WERI-Rb-1 (cell line): Measurements from ENCODE around the gene ACTRT3.

ENCODE experiments used
- DNase-seq: peaks from one replicate; pipeline ENCODE4 v3.0.0-alpha.2; 2020
- H3K27ac ChIP-seq: fragments of 250-450 bp; sonication (Bioruptor Pico); 2 replicates; pipeline ENCODE4 v1.5.1; 2020; ENCODE audit warnings: mild to moderate bottlenecking, moderate library complexity
- H3K27me3 ChIP-seq: fragments of 250-450 bp; sonication (Bioruptor Pico); 2 replicates; pipeline ENCODE4 v1.5.1; 2021; ENCODE audit warnings: mild to moderate bottlenecking, low read depth, moderate library complexity; ENCODE audit not compliant: insufficient read depth, severe bottlenecking
- H3K36me3 ChIP-seq: fragments of 250-450 bp; sonication (Bioruptor Pico); 2 replicates; pipeline ENCODE4 v1.5.1; 2020; ENCODE audit warnings: mild to moderate bottlenecking, moderate library complexity
- H3K4me3 ChIP-seq: 2 replicates; pipeline ENCODE4 v1.5.1; 2011; ENCODE audit warnings: low read depth, mild to moderate bottlenecking, control low read depth, low read length
- H3K9me3 ChIP-seq: fragments of 250-450 bp; sonication (Bioruptor Pico); 2 replicates; pipeline ENCODE4 v1.5.1; 2021; ENCODE audit warnings: mild to moderate bottlenecking, moderate library complexity; ENCODE audit not compliant: severe bottlenecking
- CTCF ChIP-seq: IDR thresholded peaks from 2 replicates; pipeline ENCODE4 v1.5.1; 2011; ENCODE audit warnings: low read depth, mild to moderate bottlenecking, control low read depth, inconsistent platforms, low read length

Gene ACTRT3

DNA sequence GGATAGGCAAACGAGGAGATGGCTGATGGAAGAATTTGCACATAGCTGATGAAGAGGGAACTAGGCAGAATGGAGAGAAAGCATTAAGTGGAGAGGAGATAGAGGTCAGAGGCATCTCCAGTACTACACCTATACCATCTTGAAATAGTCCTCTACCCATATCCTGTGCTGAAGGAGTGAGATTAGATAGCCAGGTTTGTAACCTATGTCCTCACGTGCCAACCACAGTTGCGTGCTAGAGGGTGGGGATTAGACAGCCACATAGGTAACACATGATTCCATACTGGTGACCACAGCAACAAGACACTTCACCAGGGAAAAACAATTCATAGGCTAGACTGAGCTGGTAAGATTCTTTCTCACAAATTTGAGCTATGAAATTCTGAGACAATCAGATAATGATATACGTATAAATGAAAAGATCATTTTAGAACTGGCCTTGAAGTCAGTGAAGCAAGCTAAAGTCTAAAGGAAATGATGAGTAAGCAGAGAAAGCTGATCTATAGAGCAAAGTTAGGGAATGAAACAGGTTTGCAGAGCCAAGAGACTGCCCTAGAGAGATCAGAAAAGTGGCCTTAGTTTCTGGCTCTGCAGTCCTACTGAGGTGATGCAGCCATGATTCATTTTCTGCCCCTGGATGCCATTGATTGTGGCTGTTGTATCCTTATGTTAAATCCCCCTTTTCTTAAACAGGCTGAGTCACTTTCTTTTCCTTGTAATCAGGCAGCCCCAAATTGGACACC is 21.5 kb upstream of the ACTRT3 start:
- no peaks in the 10 kb centered on the region for H3K9me3 ChIP-seq
- H3K36me3 ChIP-seq: peaks cover 28% of the 10 kb centered on the region
- no peaks in the 10 kb centered on the region for H3K27me3 ChIP-seq
- DNase-seq: no peak
- no peak for TF ChIP-seq CTCF
- no peak overlapping the region for H3K27ac ChIP-seq
- no peak overlapping the region for H3K4me3 ChIP-seq

- peaks cover 32% of the 10 kb centered on the region for H3K36me3 ChIP-seq
- H3K4me3 ChIP-seq: no peak overlapping the region
- H3K9me3 ChIP-seq: no peaks in the 10 kb centered on the region
- no peaks in the 10 kb centered on the region for H3K27me3 ChIP-seq
- no peak for TF ChIP-seq CTCF
- H3K27ac ChIP-seq: no peak overlapping the region
- no peak for DNase-seq
Measured at GRCh38 chr3:169790219-169790618, 20.9 kb upstream of the ACTRT3 start.

DNA sequence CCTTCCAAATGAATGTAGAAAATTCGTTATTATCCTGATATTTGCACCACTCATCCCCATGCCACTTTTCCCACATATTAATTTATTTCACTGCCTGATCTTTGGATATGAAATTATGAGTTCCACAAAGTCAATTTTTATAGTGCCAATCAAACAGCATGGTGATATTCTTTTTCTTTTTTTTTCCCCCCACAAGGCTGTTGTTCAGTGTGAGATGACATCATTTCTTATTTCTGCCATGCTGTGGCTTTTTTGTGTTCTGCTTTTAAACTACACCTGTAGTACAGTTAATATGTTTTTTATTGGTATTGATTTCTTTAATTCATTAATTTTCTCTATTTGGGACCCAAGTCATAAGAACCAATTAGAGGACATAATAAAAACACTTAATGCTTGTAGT is 18.4 kb upstream of the ACTRT3 start:
- Histone ChIP-seq H3K27ac (no peak overlapping the region), H3K9me3 (no peaks in the 10 kb centered on the region), H3K36me3 (peaks cover 46% of the 10 kb centered on the region), H3K27me3 (no peaks in the 10 kb centered on the region), H3K4me3 (no peak overlapping the region)
- DNase-seq: no peak
- no peak for TF ChIP-seq CTCF

GRCh38 chr3:169787120-169787519 is 17.8 kb upstream of the ACTRT3 start:
- H3K36me3 ChIP-seq: peaks cover 50% of the 10 kb centered on the region
- H3K27ac ChIP-seq: no peak overlapping the region
- no peak for DNase-seq
- no peak overlapping the region for H3K4me3 ChIP-seq
- H3K9me3 ChIP-seq: no peaks in the 10 kb centered on the region
- H3K27me3 ChIP-seq: no peaks in the 10 kb centered on the region
- TF ChIP-seq CTCF: no peak

GRCh38 chr3:169781209-169781855 is 12.0 kb upstream of the ACTRT3 start:
- Histone ChIP-seq H3K36me3 (peaks cover 74% of the 10 kb centered on the region), H3K4me3 (no peak overlapping the region), H3K27ac (no peak overlapping the region), H3K27me3 (no peaks in the 10 kb centered on the region), H3K9me3 (no peaks in the 10 kb centered on the region)
- TF ChIP-seq CTCF: no peak
- no peak for DNase-seq
